Measurements from ENCODE around the gene SGCD.

Gene SGCD

GRCh38 chr5:156812959-156813358, 486.0 kb downstream of the SGCD start:
- DNase-seq, result no peak

- DNase-seq, result peak; percentile 5
Observed at GRCh38 chr5:156815988-156816599, 489.1 kb downstream of the SGCD start.

Data from NCI-H774 (cell line).